ENCODE measurements around the gene FOXP2. TPM values are rescaled to one million over a fixed set of nuclear protein-coding genes. Genes with fewer than 3 reads are reported as not detected.

FOXP2 gene
- total and polyA plus RNA-seq, 9 of the 15 experiments (the other 6 are each of a cell fraction or from before 2014, with no cell fraction given), result not detected

DNA sequence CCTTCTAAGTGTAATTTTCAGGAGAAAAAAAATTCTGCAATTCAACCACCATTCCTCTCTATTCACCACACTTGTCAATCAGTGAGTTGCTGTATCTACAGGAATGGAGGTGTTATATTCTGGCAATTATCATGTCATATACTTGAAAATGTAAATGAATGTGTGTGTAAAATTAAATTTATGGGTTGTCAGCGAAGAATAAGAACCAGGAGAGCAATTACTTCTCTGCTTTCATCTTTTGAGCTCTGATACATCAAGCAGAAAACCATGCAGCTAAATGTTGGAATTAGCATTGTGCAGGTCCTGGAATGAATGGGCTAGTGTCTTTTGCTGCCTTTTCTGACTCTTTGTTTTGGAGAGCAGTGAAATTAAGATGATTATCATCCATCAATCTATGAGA lies 207.6 kb downstream of the FOXP2 start:
- ATAC-seq (no peak), DNase-seq (ENCODE audit: extremely low read depth in 1 of 4, low spot score in 3 of 4) (no peak), FAIRE-seq (no peak)
- H4K20me1 ChIP-seq (replicated peaks; ENCODE audit: control insufficient read depth, insufficient read depth, low read length), result no peaks in the 10 kb centered on the region
- POLR2A ChIA-PET, result no interaction called here
- in situ Hi-C loops (cut with MboI), result no loop called here
- no peak overlapping the region for H3K4me3 ChIP-seq
- H3K4me1 ChIP-seq (replicated peaks in 1 of 2; ENCODE audit: control insufficient read depth in 2 of 2, insufficient read depth in 2 of 2, low read length in 2 of 2), result no peaks in the 10 kb centered on the region
- WGBS (ENCODE audit: insufficient coverage, low coverage, missing lambda C conversion rate), result 0% methylated on average over 1 of the region's 1 CpG
- H2AFZ ChIP-seq (ENCODE audit: low read depth, low read length), result no peak overlapping the region
- no peaks in the 10 kb centered on the region for H3K9me3 ChIP-seq (replicated peaks; ENCODE audit: control insufficient read depth, insufficient read depth, low read depth, low read length)
- intact Hi-C loops (cut with micrococcal nuclease), result no loop called here
- no peak overlapping the region for H3K4me2 ChIP-seq (ENCODE audit: insufficient read depth, low read length)
- TF ChIP-seq ZFP30 (CRISPR knock-in tag; IDR thresholded peaks at IDR 0.05; ENCODE audit: borderline replicate concordance), result no peak
- no peaks in the 10 kb centered on the region for H3K36me3 ChIP-seq (ENCODE audit: control insufficient read depth, insufficient read depth, low read length)
- no peaks in the 10 kb centered on the region for H3K9me1 ChIP-seq (ENCODE audit: control insufficient read depth, insufficient read depth, low read length)
- CTCF ChIA-PET (ENCODE audit: low intra/inter-chr PET ratio), result no interaction called here
- BruUV-seq (replicated peaks), result no TSS peak
- H3K27ac ChIP-seq (ENCODE audit: extremely low read depth, low read depth, low read length), result no peak overlapping the region
- H3K27me3 ChIP-seq (ENCODE audit: control insufficient read depth in 2 of 2, insufficient read depth in 2 of 2, low read length in 2 of 2), result no peaks in the 10 kb centered on the region
- H3K9ac ChIP-seq (ENCODE audit: insufficient read depth in 1 of 2, low read depth in 2 of 2, low read length in 2 of 2), result no peak overlapping the region
- H3K79me2 ChIP-seq (ENCODE audit: control insufficient read depth, insufficient read depth, low read length), result no peaks in the 10 kb centered on the region

DNA sequence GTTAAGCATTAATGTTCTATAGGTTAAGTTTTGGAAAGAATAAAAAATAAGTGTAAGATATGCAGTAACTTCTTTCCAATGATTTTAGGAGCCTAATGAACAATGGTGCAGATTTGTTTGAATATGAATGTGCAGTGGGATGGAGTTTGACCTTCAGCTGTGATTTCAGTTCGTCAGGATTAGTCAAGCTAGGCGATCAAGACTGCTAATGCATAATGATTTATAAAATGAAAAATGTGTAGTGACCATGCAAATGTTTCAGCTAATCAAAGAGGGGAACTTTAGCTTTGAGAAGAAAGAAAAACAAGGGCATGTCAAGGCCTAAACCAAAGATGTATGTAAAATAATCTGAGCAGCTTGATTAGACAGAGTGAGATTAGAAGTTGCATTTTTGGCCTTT lies 208.5 kb downstream of the FOXP2 start:
- Histone ChIP-seq H3K9ac (ENCODE audit: insufficient read depth in 1 of 2, low read depth in 2 of 2, low read length in 2 of 2) (no peak overlapping the region), H3K36me3 (ENCODE audit: control insufficient read depth, insufficient read depth, low read length) (no peaks in the 10 kb centered on the region), H4K20me1 (replicated peaks; ENCODE audit: control insufficient read depth, insufficient read depth, low read length) (no peaks in the 10 kb centered on the region), H3K27ac (ENCODE audit: extremely low read depth, low read depth, low read length) (no peak overlapping the region), H2AFZ (ENCODE audit: low read depth, low read length) (no peak overlapping the region), H3K4me2 (ENCODE audit: insufficient read depth, low read length) (no peak overlapping the region), H3K27me3 (ENCODE audit: control insufficient read depth in 2 of 2, insufficient read depth in 2 of 2, low read length in 2 of 2) (no peaks in the 10 kb centered on the region), H3K4me3 (no peak overlapping the region), H3K9me1 (ENCODE audit: control insufficient read depth, insufficient read depth, low read length) (no peaks in the 10 kb centered on the region), H3K79me2 (ENCODE audit: control insufficient read depth, insufficient read depth, low read length) (no peaks in the 10 kb centered on the region), H3K9me3 (replicated peaks; ENCODE audit: control insufficient read depth, insufficient read depth, low read depth, low read length) (no peaks in the 10 kb centered on the region), H3K4me1 (replicated peaks in 1 of 2; ENCODE audit: control insufficient read depth in 2 of 2, insufficient read depth in 2 of 2, low read length in 2 of 2) (no peaks in the 10 kb centered on the region)
- BruUV-seq (replicated peaks), result no TSS peak
- in situ Hi-C loops (cut with MboI), result no loop called here
- FAIRE-seq, result no peak
- ChIA-PET CTCF (ENCODE audit: low intra/inter-chr PET ratio) (no interaction called here), POLR2A (no interaction called here)
- no peak for DNase-seq (ENCODE audit: extremely low read depth in 1 of 4, low spot score in 3 of 4)
- WGBS (ENCODE audit: insufficient coverage, low coverage, missing lambda C conversion rate), result 0% methylated on average over 2 of the region's 2 CpGs
- intact Hi-C loops (cut with micrococcal nuclease), result no loop called here
- no peak for ATAC-seq
- no peak for TF ChIP-seq MCM5 (IDR thresholded peaks at IDR 0.05; ENCODE audit: low read depth)
